Activated CD4-positive, alpha-beta T cell treated with anti-CD3 and anti-CD28 coated beads, Interleukin-2, Interleukin-4, amounts not matched to agents 100 ng/mL and 50 ng/mL, durations not matched to agents 16 hours and 8 hours (primary cell): ENCODE results near the gene PIP5K1B.

ENCODE experiments used
- DNase-seq: peaks from one replicate; pipeline ENCODE4 v3.0.0-alpha.2; 2020; ENCODE audit warnings: low spot score

Gene PIP5K1B

DNA sequence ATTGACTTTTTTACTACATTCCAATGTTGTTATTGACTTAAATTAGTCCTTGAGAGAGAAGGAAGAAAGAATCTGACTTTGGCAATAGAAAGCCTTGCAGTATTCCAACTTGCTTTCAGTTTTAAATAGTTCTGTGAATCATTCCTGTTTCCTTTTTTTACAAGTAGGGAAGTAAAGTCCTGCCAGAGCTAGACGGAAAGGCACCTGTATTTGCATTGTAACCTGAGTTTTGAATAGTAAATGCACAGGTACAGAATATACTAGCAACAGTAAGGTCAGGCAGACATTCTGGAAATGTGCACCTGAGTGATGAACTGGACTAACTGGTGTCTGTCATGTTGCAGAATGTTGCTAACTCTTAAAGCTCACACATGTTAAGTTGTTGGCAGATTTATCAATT, 208.0 kb downstream of the PIP5K1B start:
- DNase-seq: no peak

DNA sequence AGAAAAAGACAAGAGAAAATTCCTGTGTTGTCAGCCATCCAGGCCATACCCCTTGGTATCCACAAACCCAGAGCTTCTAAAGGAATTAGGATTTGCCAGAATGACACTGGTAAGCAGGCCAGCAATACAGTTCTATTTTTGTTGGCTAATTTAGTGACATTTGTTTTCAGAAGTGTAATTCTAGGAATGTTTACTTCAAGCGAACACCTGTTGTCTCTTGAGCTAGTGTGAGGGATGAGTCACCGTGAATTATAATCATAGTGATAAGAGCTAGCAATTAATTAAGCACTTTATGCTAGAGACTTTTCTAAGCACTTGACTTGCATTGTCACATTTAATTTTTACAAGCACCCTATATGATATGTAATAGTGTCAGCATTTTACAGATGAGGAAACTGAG, 209.7 kb downstream of the PIP5K1B start:
- peak; percentile 29 for DNase-seq

DNA sequence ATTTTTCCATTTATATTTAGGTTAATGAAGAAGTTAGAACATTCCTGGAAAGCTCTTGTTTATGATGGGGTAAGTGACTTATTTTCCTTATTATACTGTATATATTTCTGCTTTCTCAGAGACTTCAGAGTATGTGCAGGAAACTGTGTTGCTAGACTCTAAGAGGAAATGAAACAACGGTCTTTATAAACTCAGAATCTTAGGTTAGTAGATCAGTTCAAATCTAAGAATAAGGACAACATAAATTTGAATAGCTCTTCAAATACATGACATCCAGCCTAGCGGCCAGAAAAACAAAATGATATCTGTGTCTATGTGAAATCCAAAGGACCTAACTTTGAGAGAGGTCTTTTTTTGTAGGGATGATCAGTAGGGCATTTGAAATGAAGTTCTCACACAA, 214.6 kb downstream of the PIP5K1B start:
- DNase-seq: no peak

DNA sequence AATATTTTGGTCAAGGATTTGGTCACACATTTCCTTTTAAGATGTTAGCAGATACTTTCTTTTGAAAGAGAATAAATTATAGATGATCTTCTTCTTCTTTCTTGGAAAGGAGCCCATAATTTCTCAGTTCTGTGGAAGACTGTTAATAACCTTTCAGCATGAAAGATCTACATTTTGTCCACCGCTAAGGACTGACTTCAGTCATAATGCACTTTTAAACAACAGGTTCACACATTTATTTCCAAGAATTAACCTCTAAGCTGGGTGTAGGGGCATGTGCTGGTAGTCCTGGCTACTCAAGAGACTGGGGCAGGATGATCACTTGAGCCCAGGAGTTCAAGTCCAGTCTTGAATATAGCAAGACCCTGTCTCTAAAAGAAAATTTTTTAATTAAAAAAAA, 215.9 kb downstream of the PIP5K1B start:
- peak; percentile 21 for DNase-seq

DNA sequence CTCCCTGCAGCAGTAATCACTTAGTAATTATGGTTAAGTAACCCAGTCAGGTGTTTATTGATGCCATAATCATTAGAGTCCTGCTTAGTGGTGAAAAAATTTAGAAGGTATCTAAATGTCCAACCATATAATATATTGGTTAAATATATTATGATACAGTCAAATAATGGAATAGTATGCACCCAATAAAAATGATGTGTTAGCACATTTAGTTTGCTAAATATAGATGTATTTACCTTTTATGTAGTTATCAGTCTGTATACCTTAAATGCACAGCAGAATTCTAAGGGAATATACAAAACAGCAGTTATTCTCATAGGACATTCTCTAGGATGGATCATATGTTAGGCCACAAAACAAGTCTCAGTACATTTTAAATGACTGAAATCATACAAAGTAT, 218.4 kb downstream of the PIP5K1B start:
- no peak for DNase-seq

DNA sequence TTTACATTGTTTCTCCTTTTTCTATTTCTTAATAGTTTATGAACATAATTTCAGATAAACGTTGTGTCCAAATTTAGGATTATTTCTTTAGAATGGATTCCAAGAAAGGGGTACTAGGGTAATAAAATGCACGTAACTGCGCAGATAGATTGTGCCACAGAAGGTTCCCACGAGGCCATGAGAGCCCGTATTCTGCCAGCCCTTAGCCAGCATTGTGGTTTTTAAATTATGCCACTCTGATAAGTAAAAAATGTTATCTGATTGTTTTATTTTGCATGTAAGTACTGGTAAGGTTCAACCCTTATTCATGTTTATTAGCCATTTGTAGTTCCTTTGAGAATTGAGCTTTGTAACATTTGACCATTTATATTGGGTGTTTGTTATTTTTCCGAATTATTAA, 220.1 kb downstream of the PIP5K1B start:
- DNase-seq: no peak

DNA sequence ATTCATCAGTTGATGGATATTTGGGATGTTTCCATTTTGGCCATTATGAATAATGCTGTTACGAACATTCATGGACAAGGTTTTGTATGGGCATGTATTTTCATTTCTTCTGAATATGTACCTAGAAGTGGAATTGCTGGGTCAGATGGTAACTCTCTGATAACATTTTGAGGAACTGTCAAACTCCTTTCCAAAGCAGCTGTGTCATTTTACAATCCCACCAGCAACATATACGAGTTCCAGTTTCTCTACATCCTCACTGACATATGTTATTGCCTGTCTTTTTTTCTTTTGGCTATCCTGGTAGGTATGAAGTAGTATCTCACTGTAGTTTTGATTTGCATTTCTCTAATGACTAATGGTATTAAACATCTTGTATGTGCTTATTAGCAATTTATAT, 222.1 kb downstream of the PIP5K1B start:
- DNase-seq: no peak

DNA sequence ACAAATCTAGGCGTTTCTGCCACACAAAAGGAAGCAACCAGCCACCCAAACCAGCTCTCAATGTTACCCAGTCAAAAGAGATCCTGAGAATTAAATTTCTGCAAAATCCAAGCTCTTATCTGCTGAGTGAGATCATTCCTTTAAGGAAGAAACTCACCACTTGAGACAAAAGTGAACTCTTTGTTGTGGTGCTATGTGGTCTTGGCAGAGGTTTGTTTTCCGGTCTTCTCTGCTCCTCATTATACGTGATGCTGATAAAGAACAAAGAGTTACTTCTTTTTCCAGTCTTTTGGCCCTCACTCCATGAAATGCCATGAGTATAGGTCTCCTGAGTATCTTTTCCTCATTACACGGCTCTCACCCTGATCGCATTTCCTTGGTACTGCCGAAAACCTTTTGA, 226.8 kb downstream of the PIP5K1B start:
- no peak for DNase-seq

DNA sequence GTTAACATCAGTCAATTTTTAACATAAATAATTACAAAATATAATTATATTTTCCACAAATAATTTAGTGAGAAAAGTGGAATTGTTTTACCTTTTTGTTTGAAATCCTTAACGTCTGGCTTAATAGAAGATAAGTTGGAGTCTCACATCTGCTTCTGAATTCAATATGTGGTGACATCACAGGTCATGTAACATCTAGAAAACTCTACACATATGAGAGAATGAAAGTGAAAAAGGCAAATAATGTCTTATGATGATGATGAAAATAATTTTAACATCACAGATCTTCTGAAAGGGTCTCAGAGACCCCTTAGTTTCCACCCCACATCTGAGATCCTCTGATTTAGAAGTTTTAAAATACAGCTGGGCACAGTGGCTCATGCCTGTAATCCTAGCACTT, 227.4 kb downstream of the PIP5K1B start:
- no peak for DNase-seq

DNA sequence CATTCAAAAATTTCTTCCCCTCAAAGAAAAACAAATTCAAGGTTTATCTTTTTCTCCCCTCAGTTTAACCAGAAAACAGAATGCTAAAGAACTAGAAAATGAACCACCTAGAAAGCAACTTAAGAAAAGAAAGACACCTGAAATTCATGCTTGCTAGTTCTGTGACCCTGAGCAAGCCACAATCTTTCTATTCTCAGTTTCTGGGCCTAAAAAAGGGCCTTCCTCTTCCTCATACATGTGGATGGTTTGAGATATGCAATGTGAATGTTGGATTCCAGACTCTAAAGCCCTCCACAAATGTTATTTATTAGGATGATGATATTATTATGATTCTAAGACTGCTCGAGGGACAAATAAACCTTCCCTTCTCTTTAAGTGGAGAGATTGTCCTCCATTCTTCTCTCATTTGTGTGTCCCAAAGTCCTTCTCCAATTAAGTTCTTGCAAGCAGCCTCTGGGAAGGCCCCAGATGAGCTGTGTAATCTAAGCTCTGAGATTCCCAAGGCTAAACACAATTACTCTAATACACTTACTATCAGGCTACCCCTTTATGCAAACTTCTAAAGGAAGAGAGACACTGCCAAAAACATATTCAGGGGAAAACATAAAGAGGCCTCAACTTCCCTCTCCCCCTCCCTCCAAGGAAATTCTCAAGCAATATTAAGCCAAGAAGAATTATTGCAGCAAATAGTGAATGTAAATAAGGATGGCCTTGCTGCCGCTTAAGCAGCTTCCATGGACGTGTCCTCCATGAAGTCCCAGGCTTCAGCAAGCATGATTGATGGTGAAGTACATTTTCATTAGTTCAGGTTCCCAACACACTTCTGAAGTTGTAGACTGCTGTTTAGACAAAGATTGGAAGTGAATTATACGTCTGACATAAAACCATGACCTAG, 228.6 kb downstream of the PIP5K1B start:
- DNase-seq: no peak

DNA sequence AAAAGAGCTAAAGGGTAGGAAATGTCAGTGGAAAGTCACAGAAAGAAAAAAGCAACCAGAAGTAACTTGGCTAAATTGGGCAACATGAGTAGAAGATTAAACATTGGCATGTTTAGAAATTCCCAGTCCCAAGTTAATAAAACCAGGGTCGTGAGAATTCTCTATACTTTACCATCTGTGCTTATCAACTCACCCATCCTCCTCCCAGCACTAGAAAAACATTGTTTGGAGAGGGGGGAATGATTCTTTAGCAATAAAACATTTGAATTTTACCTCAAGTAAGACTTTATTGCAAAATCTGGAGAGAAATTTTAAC, 229.2 kb downstream of the PIP5K1B start:
- DNase-seq: no peak

DNA sequence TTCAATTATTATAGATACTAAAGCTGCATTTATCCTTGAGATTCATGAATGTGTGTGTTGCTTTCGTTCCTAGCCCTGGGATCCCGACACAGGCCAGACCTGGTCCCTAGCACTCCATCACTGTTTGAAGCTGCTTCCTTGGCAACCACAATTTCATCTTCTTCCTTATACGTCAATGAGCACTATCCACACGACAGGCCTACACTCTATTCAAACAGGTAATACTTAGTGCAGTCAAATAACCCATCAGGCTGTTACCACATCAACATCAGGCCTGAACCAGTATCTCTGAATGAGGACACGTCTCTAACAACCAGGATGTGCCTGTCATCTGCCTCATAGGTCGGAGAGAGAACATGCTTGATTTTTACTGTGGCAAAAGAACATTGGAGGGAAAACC, 235.5 kb downstream of the PIP5K1B start:
- no peak for DNase-seq

DNA sequence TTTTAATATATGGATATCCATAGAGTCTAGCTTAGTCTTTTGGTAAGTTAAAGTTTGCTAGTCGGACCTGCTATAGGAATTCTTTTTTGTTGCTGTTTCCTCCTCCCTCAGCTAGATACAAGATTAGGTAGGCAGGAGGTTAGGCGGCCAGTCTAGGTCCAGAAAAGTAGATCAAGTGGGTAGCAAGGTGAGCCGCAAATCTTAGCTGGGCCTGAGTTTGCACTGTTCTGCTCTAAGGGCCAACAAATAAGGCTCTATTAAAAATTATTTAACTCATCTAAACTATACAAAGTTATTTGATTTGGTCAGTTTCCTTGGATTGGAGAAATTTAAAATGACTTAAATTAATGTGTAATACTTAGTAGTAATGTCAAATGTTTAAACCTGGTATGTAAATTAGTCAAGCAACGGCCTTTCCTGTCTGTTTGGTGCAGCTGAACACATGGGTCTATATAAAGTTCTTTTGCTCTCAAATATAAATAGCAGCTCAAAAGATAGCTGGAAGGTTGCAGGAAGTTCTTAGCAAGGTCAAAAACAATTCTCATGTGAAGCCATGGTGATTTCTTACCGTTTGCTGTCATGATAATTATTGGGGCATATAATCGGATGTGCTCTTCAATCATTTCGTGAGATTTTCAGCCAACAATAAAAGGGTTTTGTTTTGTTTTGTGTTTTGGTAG, 236.9 kb downstream of the PIP5K1B start:
- no peak for DNase-seq

DNA sequence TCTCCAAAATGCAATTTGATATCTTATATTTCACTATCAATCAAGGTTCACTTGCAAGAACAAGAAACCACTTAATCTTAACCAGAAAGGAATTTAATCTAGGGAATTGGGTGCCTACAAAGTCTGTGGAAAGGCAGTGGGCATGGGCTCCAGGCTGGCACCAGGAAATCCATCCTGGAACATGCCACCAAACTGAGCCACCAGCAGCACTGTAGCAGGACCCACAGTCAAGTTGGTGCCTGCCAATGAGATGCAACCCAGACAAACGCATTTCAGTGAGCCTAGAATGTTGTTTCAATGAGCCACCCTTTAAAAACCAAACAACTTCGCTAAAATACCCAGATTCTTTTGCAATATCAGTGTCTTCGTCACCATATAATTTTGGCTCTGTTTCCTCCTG, 237.8 kb downstream of the PIP5K1B start:
- no peak for DNase-seq

DNA sequence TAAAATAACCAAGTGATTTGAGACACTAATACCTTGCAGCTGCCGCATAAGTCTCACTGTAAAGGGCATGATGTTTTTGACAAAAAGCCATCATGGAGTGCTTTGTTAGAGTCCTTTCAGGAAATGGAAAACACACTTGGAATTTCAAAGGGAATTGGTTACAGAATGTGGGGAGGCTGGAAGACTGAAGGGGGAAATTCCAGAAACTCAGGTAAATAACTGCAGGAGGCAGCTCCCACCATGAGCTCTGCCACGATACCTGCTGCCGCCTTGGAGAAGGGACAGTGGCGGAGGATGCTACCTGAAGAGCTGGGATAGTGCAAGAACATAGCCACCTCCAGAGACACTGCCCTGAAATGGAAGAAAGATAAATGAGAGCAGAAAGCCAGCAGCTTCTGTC, 242.0 kb downstream of the PIP5K1B start:
- DNase-seq: no peak

DNA sequence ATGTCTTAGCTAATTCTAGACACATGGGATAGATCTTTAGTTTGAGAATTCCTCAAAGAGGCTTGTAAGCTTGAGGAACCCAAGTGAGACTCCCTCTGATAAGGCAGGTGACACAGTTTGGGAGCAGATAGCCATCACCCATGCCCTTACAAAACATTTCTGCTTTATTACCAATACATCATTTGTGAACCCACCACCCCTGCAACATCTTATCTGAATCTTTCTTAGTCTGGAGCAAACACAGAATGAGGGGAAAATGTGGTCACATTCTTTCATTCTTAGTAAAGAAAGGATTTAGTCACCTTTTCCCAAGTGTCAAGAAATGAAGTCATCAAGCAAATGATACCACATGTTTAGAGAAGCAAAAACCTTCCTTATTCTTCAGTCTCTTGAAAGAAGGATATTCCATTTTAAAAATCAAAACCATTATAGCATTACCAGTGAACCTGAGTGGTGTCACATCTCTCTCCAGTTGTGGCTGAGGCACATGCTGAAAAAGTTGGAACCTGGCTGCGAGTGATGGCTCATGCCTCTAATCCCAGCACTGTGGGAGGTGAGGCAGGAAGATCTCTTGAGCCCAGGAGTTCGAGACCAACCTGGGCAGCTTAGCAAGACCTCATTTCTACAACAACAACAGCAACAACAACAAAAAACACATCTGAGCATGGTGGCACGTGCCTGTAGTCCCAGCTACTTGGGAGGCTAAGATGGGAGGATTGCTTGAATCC, 243.0 kb downstream of the PIP5K1B start:
- DNase-seq: peak; percentile 78

DNA sequence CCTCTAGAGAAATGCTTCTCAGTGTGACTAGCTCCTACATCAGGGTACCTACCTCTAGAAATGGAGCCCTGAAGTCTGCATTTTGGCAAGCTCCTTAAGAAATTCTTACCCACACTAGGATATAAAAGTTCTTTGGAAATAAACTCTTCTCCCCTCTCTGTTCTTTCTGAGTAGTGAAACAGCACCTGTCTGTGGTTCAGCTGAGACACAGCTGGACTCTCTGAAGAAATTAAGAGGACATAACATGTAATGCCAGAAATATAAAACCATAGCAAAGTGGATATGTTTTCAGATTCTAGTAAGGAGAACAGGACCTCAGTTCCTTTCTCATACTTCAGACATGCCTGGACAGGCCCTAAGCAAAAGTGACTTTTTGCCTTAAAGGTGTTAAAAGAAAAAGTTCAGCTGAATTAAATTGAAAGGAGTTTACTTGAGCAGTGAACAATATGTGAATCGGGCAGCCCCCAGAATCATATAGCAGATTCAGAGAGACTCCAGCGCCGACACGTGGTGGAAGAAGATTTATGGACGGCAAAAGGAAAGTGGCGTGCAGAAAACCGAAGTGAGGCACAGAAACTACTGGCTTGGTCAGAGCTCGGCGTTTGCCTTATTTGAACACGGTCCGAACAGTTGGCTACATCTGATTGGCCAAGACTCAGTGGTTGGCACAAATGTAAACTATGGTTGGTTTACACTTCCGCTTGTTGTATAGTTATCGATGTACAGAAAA, 244.4 kb downstream of the PIP5K1B start:
- DNase-seq: peak; percentile 35

DNA sequence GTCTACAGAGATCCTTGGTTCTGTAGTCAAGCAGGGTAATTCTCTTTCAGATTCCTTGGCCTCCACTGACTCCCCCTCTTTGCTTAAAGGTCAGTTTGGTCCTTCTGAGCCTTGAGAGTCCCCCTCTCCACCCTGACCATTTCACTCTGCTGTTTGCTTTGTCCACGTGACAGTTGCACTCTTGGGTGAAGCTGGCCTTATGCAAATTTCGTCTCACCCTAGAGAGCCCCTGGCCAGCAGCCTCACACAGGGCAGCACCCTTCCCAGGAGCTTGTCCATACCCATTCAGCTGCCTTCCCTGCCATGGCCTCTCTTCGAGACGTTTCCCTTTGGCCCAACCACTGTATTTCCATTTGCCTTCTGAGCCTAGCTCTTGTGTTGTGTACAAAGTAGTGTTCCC, 245.1 kb downstream of the PIP5K1B start:
- no peak for DNase-seq

DNA sequence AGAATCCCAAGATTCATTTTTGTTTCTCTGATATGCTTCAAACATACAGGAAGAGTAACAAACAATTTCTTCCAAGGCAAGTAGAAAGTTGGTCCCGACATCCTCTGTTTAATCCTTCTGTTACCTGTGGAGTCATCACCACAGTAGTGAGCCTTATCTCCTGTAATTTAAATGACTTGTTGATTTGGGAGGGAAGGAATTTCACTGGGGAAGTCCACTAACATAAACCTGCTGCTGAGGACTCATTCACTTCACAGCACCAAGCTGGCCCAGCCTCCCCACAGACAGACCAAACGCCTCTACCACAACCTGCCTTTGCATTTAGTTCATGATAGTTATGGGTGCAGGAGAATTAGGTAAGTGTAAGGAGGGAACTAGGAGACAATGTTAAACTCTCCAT, 245.6 kb downstream of the PIP5K1B start:
- DNase-seq: no peak

DNA sequence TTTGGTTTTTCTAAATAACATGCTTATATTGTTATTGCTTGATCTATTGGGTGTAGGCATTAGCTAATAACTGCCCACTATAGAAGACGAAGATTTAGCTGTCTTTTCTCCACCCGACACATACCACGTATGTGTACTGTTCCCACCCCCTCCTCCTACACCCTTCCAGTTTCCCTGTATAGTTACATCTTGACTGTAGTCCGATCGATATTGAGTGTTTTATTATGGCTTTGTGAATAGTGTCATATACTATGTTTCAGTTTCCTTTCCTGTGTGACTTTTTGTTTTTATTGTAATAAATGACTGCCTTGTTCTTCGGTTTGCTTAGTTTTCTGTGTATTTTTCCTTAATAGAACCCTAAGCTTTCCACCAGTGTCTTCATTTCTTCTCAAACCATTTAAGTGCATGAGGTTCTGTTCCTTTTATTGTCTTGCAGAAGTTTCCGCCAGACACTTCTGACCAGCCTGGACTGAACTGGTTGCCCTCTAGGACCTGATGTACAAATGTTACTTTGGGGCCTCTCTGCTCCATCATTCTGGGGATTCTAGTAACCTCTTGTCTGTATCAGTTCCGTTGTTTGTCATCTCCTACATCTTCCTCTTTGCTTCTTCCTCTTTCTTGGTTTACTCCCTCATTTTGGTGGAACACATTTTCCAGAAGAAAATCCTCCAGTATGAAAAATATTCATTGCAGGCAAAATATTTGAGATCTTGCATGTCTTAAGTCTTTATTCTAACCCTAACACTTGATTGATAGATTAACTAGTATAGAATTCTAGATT, 247.0 kb downstream of the PIP5K1B start:
- peak; percentile 38 for DNase-seq

DNA sequence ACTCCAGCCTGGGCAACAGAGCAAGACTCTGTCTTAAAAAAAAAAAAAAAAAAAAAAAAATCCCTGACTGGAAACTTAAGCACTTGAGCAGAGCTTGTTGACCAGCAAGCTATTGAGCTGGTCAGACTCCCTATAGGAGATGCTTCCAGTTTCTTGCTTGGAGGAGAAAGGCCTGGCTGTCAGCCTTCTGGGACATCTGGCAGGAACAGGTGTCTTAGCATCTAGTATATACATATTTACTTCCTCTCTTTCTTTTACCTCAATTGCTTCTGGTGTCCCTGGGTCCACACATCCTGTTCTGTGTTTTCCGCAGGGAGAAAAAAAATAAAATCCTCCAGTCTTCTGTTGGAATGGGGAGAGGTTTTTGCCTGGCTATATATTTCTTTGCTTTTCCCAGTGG, 248.7 kb downstream of the PIP5K1B start:
- no peak for DNase-seq

DNA sequence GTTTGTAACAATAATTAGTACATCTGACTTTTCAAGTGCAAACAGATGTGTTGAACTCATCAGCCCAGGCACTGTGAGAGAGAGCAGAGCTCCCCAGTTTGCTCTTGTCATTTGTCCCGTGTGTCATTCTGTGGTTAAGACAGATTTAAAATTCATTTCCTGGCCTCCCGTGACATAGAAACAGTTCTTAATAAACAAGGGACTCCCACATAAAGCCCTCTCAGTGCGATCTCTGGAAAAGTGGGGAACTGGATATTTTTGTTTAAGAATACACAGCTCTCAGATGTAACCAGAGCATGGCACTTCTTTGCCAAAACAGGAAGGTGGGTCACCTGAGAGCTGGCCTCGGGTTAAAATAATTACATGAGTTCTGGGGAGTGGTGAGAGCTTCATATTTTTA, 250.3 kb downstream of the PIP5K1B start:
- peak; percentile 31 for DNase-seq
